Epithelial cell of esophagus (primary cell): ENCODE results near the gene IL37.

Source experiments
- DNase-seq: peaks from one replicate; pipeline ENCODE4 v3.0.0; 2010; ENCODE audit warnings: low read depth
- H3K4me3 ChIP-seq: 2 replicates; pipeline ENCODE4 v1.5.1; 2011; ENCODE audit warnings: mild to moderate bottlenecking, low read length, control low read depth
- CTCF ChIP-seq: IDR thresholded peaks from 2 replicates; pipeline ENCODE4 v1.5.1; 2011; ENCODE audit warnings: low read depth, mild to moderate bottlenecking, low read length, control low read depth, inconsistent platforms; ENCODE audit not compliant: insufficient read depth; ENCODE audit errors: missing control alignments

The IL37 gene

GRCh38 chr2:112936927-112937232 is 25.9 kb downstream of the IL37 start:
- H3K4me3 ChIP-seq: no peak overlapping the region
- TF ChIP-seq CTCF: no peak
- no peak for DNase-seq

- TF ChIP-seq CTCF: no peak
- H3K4me3 ChIP-seq: no peak overlapping the region
- peak; percentile 80 for DNase-seq
Measured at GRCh38 chr2:112938904-112939303, 27.9 kb downstream of the IL37 start.

- no peak for DNase-seq
- H3K4me3 ChIP-seq: no peak overlapping the region
- TF ChIP-seq CTCF: no peak
Measured at GRCh38 chr2:112939425-112939824, 28.5 kb downstream of the IL37 start.

- TF ChIP-seq CTCF: no peak
Measured at GRCh38 chr2:112940859-112941625, 30.1 kb downstream of the IL37 start.

GRCh38 chr2:112941753-112942653 is 31.0 kb downstream of the IL37 start:
- no peak overlapping the region for H3K4me3 ChIP-seq
- DNase-seq: peak; percentile 90
- peak; percentile 98 for TF ChIP-seq CTCF

More at GRCh38 chr2:112940859-112941625, 30.1 kb downstream of the IL37 start:
- no peak for DNase-seq
- no peak overlapping the region for H3K4me3 ChIP-seq

- peak; percentile 61 for DNase-seq
- no peak overlapping the region for H3K4me3 ChIP-seq
- TF ChIP-seq CTCF: no peak
Measured at GRCh38 chr2:112942654-112943002, 31.7 kb downstream of the IL37 start.

- H3K4me3 ChIP-seq: no peak overlapping the region
- no peak for DNase-seq
- TF ChIP-seq CTCF: no peak
Measured at GRCh38 chr2:112944971-112945370, 34.0 kb downstream of the IL37 start.
